Activated CD4-positive, alpha-beta T cell treated with anti-CD3 and anti-CD28 coated beads for 48 hours (primary cell): ENCODE measurements around the gene TOMM20.
A peak's percentile ranks its signal among the peaks of the same experiment; 100 is the strongest.

Source experiments
- DNase-seq: peaks from one replicate; pipeline ENCODE4 v3.0.0-alpha.2; 2020

The TOMM20 gene

DNA sequence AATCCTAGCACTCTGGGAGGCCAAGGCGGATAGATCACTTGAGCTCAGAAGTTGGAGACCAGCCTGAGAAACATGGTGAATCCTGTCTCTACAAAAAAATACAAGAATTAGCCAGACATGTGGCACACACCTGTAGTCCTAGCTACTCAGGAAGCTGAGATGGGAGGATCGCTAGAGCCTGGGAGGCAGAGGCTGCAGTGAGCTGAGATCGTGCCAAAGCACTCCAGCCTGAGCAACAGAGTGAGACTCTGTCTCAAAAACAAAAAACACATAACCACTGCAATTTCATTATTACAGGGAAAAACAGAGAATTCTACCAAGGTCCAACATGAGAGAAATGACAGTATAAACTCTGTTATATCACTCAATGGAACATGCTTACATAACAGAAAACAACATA lies 4.4 kb upstream of the TOMM20 start:
- no peak for DNase-seq

DNA sequence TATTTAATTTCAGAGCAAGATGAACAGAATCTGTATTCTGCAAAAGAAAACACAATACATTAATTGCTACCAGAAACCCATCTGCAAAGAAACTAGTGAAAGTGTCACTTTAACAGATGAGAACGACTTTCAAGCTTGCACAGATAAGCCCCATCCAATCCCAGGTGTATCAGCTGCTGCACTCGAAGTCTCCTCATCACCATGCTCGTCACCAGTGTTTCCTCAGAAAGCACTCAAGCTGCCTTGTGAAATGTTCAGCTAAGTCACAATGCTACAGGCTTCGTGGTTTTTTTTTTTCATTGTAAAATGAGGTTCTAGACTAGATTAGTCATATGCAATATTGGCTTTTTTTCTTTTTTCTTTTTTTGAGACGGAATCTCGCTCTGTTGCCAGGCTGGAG lies 3.3 kb upstream of the TOMM20 start:
- peak; percentile 39 for DNase-seq

DNA sequence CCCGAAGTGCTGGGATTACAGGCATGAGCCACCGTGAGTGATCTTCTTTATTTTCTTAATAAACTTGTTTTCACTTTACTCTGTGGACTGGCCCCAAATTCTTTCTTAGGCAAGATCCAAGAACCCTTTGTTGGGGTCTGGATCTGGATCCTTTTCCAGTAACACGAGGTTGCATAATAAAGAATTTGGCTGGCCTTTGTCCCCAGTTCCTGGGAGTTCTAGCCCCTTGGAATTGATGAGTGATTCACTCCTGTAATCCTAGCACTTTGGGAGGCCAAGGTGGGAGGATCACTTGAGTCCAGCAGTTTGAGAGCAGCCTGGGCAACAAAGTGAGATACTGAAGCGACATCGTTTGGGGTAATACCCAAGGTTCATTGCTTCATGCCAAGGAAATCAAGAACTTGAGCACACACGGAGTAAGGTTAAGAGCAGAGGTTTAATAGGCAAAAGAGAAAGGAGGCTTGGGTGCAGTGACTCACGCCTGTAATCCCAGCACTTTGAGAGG lies 2.2 kb upstream of the TOMM20 start:
- DNase-seq: no peak

DNA sequence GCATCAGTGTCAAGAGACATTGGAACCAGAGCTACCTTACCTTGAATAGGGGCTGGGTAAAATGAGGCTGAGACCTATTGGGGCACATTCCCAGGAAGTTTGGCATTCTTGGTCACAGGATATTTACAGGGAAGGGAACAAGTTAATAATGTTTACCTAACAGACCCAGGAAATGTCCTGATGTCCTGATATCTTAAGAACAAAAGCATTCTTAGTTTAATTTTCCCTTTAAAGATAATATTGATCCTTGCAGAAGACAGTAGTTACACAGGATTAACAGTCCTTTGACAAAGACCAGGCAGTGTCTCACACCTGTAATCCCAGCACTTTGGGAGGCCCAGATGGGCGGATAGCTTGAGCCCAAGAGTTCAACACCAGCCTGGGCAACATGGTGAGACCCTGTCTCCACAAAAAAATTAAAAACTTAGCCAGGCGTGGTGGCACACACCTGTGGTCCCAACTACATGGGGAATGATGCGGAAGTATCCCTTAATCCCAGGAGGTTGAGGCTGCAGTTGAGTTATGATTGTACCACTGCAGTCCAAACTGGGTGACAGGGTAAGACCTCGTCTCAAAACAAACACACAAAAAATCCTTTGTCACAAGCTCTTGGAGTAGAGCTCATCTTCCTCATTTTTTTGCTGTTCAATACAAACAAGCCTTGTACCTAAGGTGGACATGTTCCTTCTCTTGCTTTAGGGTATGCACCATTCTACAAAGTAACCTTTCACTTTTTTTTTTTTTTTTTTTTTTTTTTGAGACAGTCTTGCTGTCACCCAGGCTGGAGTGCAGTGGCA lies 1.3 kb upstream of the TOMM20 start:
- no peak for DNase-seq

DNA sequence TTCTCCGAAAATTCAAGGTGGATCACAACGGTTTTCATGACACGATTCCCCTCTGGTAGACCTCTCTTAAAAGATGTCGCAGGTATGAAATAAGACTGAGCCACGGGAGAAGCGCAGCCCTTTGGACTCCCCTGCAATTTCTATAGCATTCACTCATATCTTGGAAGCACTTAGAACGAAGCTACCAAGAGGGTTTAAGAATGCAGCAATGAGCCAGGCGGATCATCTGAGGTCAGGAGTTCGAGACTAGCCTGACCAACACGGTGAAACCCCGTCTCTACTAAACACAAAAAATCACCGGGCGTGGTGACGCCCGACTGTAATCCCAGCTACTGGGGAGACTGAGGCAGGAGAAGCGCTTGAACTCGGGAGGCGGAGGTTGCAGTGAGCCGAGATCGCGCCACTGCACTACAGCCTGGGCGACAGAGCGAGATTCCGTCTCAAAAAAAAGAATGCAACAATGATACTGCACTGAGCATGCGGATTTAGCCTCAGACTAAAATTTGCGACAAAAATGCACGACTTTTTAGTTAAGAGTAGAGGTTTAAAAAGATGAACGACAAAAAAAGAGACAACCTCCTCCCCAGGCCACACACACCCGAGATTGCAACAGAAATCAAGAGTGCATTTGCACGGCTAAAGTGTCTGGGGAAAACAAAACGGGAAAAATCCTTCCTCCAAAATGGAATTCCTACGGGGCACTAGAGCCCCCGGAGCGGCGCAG lies 743 bp downstream of the TOMM20 start:
- DNase-seq: peak; percentile 34

DNA sequence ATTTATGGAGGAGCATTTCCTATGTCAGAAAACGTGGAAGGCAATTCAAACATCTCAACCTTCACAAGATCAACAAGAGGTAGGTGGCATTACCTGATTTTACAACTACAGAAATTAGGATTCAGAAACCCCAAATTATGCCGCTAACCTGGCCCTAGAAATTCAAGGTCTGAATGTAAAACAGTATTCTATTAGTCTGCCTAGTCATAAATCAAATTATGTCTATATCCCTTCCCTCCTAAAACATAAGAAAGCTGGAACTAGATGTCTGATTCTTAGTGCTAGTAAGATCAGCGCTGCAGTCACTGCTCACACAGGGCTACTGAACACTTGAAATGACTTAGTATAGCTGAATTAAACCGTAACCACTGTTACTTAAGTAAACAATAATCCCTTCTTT lies 1.4 kb downstream of the TOMM20 start:
- no peak for DNase-seq

DNA sequence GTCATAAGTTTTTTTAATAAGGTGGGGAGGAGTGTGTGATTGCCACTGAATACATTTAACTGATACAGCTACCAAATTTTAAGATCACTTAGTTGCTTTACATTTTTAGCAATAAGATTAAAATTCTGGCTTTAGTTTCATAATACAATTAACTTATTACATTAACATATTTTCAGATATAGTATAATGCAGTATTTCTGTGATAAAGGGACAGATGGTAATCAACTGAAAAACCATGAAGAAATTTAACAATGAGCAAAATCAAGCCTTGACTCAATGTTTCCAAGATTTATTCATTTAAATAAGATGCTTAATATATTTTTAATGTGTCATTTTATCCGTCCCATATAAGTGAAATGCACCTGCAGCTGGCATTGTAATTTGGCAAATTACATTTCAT lies 4.0 kb downstream of the TOMM20 start:
- no peak for DNase-seq

DNA sequence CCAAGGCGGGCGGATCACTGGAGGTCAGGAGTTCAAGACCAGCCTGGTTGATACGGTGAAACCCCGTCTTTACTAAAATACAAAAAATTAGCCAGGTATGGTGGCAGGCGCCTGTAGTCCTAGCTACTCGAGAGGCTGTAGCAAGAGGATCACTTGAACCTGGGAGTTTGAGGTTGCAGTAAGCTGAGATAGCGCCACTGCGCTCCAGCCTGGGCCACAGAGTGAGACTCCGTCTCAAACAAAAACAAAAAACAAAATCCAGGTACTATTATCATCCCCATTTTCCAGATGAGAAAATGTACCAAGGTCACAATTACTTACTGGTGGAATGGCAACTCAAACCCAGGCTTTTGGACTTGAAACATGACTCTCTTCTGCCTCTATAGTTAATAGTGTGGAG lies 4.5 kb downstream of the TOMM20 start:
- DNase-seq: no peak

DNA sequence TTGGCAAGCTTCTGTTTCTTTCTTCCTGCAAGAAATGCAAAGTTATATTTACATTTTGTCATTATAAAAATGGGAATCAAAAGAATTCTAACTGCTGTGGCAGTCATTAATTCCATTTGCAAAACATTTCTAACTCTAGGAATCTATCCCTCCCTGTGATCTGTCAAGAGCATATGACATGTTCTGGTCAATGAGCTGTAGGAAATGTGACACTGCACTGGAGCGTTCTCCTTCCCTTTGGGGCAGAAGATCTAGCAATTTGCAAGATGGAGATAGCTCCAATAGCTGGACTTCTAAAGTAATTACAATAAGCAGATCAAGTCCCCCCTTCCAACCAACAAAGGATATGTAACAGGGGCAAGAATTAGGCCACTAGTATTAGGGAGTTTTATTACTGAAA lies 6.3 kb downstream of the TOMM20 start:
- no peak for DNase-seq

DNA sequence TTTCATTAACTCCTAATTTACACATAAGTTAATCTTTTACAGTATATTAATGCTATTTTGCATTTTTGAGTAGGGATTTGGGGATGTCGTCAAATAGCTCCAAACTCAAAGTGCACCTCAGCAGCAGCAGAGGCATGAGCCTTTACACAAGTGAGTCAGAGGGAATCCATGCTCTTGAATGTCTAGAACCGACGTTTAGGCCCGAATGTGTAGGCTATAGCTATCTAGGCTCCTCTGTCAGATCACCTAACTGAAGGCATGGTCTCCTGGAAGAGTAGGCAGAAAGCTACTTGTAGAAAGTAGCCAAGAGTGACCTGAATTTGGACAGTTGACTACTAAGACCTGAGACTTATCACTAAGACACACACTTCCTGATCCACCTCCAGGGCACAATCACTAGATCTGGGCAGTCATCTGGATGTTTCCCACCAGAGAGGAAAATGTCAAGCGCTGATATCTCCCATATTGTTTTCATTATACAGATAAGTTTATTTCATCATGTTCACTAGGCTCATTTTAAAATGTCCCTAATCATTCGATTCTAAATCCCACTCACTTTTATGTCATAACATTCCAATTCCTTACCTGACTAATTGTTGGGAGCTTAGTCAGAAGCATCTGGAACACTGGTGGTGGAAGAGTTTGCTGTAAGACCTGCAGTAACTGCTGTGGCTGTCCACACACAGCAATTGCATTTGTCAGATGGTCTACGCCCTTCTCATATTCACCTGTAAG lies 15.3 kb downstream of the TOMM20 start:
- no peak for DNase-seq

DNA sequence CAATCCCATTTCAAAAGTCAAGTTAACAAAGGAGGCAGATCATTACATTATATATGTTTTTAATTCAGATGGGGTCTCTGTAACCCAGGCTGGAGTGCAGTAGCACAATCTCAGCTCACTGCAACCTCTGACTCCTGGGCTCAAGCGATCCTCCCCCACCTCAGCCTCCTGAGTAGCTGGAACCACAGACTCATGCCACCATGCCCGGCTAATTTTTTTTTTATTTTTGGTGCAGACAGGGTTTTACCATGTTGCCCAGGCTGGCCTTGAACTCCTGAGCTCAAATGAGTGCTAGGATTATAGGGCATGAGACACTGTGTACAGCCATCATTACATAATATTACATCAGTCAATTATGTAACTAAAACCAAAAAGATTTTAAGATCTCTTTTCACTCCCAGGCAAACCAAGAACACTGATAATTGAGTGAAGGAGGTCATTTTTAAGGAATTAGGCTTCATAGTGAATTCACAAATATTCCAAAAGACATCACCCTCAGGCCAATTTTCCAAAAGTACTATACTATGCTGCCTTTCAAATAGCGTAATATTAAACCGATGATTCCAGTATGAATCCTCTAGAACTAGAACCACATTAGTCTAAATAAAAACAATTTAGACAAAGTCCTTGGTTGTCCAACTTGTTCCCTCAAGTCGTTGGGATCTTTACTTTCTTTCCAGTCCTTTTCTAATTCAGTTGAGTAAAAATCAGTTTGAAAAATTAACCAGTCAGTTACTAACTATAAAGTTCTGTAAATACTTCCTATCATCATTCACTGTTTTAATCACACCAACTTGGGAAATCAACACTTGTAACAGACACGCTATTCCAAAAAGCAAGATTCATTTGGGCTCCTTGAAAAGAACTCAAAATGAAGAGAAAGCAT lies 16.1 kb downstream of the TOMM20 start:
- DNase-seq: no peak

DNA sequence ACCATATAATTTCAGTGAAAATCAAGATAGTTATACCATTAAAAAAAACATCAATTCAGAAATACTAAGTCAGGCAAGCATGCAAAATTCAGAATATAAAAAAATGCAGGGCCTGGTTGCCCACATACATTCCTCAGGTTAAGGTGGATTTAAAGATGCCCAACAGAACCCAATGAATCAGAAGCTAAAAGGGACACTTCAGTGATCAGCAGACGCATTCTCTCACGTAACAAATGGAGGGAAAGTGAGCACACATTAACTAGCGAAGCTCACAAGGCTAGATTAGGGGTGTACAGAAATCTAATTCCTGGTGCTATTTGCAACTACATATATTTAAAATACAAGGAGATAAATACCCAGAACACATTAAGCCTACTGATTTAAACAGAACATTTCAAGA lies 17.5 kb downstream of the TOMM20 start:
- no peak for DNase-seq

DNA sequence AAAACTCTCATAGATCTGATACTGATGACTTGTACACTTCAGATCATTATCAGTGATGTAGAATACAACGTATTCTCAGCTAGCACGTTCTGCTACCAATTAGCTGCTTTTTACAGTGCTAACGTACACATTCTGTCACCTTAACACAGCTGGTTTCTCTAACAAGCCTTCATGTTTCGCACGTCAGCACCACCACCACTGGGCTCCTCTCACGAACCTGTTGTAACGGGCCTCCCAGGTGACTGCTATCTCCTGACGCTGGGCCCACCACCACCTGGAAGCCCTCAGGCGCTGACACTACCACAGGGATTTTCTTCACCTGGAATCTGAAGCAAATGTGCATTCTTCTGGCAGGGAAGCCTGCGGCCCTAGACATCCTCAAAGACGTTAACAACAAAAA lies 19.8 kb downstream of the TOMM20 start:
- no peak for DNase-seq

DNA sequence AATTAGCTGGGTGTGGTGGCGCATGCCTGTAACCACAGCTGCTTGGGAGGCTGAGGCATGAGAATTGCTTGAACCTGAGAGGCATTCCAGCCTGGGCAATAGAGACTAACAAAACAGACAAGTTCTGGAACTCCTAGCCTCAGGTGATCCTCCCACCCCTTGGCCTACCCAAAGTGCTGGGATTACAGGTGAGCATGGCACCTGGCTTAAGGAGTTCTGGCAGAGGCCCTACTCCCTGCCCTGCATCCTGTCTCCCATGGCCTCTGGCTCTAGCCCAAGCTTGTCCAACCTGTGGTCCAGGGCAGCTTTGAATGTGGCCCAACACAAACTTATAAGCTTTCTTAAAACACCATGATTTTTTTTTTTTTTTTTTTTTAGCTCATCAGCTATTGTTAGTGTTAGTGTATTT lies 20.4 kb downstream of the TOMM20 start:
- no peak for DNase-seq

DNA sequence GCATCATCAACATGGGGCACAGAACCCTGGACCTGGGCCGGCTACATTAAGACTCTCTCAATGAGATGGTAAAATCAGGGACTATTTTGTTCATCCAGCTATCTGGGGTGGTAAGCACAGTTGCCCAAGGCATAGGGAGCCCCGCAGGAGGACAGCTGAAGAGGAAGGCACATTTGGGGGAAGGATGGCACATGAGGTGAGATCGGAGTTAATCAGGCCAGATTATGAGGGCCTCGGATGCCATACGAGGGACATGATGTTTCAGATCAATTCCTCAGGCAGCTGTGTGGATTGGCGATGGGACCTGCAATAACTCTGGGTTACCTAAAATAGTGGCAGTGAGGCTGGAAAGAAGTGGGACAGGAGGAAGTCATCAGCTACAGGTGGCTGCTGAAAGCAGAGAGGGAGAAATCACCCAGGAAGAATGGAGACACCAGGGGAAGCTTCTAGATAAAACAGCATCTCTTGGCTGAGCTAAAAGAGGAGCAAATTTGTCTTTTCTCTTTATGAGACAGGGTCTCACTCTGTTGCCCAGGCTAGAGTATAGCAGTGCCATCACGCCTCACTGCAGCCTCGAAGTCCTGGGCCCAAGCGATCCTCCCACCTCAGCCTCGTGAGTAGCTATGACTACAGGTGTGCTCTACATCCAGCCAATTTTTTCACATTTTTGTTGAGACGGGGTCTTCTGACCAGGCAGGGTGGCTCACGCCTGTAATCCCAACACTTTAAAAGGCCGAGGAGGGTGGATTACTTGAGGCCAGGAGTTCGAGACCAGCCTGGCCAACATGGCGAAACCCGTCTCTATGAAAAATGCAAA lies 21.1 kb downstream of the TOMM20 start:
- DNase-seq: no peak

DNA sequence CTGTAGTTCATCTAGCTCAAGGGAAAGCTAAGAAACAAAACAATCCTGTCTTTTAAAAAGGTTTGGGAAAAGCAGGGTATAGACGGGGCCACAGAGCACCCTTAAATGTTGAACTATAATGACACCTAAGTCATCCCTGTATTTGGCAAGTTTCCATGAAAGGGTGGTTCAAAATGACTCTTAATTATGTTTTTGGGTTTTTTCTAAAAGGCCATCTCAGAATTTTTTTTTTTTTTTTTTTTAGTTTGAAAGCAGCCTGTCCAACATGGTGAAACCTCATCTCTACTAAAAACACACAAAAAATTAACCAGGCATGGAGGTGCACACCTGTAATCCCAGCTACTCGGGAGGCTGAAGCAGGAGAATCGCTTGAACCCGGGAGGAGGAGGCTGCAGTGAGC lies 22.2 kb downstream of the TOMM20 start:
- no peak for DNase-seq

DNA sequence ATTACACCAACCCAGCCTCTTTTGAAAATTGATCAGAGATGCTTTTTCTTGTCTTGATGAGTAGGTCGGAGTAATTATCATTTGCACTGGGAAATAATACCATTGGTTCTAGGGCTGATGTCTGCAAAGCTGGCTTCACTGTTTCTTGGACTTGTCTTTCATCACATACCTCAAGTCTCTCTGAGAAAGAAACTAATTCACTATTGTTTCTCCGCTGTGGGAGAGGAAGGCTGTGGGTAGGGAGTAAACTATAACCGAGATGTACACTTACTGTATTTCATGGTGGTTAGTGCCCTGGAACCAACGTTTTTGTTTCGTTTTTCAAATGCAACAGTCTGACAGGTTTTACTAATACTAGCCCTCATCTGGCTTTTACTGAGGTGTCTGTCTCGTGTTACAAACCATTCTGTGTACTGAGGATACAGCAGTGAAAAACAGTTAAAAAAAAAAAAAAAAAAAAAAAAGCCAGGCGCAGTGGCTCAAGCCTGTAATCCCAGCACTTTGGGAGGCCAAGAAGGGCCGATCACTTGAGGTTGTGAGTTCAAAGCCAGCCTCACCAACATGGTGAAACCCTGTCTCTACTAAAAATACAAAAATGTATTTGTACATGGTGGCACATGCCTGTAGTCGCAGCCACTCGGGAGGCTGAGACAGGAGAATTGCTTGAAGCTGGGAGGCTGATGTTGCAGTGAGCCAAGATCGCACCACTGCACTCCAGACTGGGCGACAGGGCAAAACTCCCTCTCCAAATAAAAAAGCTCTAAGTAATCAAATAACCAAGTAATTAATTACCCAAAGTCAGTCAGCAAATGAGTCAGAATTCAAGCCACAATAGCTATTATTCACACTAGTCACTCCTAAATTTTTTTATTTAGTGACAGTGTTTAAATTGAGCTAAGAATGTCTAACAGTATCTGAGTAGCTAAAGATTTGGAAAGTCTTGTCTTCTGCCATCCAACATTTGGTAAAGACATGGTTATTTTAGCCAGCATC lies 23.3 kb downstream of the TOMM20 start:
- DNase-seq: no peak

DNA sequence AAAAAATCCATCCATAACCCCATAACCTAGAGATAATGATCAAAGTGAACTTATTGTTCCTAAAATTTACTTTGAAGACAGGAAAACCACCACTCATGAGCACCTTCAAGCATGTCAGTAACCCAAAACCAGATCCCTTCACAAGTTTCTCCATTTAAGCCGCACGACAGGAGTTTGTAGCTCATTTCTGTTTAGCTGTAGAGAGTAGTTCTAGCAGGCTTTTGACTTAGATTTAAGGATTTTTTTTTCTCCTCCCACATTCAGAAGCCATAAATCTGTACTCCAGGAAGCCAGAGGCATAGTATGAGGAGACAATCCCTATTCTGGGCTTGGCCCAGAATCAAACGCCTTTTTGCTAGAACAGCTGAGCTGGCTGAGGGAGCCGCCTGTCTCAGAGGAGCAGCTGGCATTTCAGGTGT lies 25.6 kb downstream of the TOMM20 start:
- DNase-seq: no peak

DNA sequence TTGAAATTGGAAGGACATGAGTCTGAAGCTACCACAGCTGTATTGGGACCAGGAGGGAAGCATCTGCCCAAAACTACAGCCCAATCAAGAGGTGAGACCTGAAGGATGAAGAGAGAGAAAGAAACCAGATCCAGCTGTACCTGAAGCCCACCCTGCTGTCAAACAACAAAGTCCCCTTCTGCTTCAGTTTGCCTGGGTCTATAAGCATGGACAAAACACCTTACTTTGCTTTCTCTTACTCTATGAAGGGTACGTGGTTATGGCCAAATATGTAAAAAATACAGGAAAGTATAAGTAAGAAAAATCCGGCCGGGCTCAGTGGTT lies 26.4 kb downstream of the TOMM20 start:
- no peak for DNase-seq

DNA sequence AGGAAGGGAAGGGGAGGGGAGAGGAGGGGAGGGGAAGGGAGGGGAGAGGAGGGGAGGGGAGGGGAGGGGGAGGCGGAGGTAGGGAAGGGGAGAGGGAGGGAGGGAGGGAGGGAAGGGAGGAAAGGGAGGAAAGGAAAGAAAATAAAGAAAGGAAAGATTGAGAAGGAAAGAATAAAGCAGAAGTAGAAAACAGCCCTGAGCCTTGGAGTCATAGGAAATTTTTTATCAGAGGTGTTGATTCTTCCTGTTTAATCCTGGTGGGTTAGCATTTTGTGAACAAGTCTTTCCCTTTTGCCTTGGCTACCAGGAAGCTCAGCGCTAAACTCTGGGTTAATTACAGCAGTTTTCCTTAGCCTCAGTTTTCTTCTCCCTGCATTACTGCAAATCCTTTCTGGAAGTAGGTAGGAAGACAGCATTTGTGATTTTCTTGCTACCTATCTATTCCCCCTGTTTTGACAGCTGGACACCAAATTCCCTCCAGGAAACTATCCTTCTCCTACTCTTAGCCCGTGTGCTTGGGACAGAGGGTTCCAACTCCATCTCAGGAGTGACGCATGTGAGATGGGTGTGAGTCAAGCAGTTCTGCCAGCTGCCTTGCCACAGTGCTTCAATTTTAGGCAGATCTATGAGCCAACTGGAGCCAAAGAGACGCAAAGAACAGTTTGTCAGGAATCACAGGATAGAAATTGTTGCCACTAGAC lies 26.9 kb downstream of the TOMM20 start:
- DNase-seq: no peak
